K562 (cell line): Measurements from ENCODE around the gene THAP6. TPM values are rescaled to one million over a fixed set of nuclear protein-coding genes. Genes with fewer than 3 reads are reported as not detected.
"Not testable (repeated sequence)": the region's sequence is repeated elsewhere in the genome, so short reads cannot be mapped to it uniquely, and the experiment has no call there.

Experiments used
- ATAC-seq: fragments of 200-7000 bp; cut with Tn5 transposase; 3 replicates; pipeline ENCODE4 v1.9.1; 2020; ENCODE audit warnings: moderate library complexity
- BruUV-seq: library from RNA; stranded (reverse); fragments of 400-500 nt; replicated peaks from 2 replicates; lab custom pipeline; 2021; lab: Mats Ljungman, UMichigan
- CTCF ChIA-PET: fragments of 300-600 bp; formaldehyde crosslinking; extraction: SDS; loops from one replicate; lab custom pipeline; 2021; ENCODE audit warnings: low intra/inter-chr PET ratio; lab: Yijun Ruan, JAX
- POLR2A ChIA-PET: fragments of 300-600, 350-650 bp; sonication (Branson Sonifier 250); formaldehyde crosslinking; extraction: SDS; loops from one replicate; lab custom pipeline; 2021; ENCODE audit warnings: antibody characterized with exemption, inconsistent platforms; lab: Yijun Ruan, JAX
- DNase-seq, 4 experiments: peaks; one replicate each; pipeline versions ENCODE4 v3.0.0 to v3.0.0-alpha.2; 2011 to 2018; ENCODE audit warnings: low spot score in 3 of 4, mixed read lengths in 3 of 4; ENCODE audit errors: extremely low read depth in 1 of 4
- FAIRE-seq: peaks from 2 replicates; lab custom pipeline; 2011; peaks lifted over from hg19 to GRCh38; lab: Jason Lieb, UNC
- H2AFZ ChIP-seq: 2 replicates; pipeline ENCODE4 v1.6.0; 2011; ENCODE audit warnings: low read depth, low read length, control low read depth, inconsistent platforms
- H3K27ac ChIP-seq: fragments of 200-600 bp; 3 replicates; pipeline ENCODE4 v1.8.0; 2011; ENCODE audit warnings: low read depth, mild to moderate bottlenecking, control low read depth, inconsistent platforms, low read length, moderate library complexity, mixed read lengths; ENCODE audit errors: extremely low read depth
- H3K27me3 ChIP-seq, 2 experiments: fragments of 300-600 bp in 1 of 2; 2 replicates in 1 of 2; 3 replicates in 1 of 2; pipeline versions ENCODE4 v1.6.0 to v1.8.0; 2011; ENCODE audit warnings: inconsistent platforms in 2 of 2, low read length in 2 of 2, mild to moderate bottlenecking in 1 of 2, mixed read lengths in 1 of 2, moderate library complexity in 1 of 2; ENCODE audit not compliant: control insufficient read depth in 2 of 2, insufficient read depth in 2 of 2
- H3K36me3 ChIP-seq: fragments of 300-600 bp; 3 replicates; pipeline ENCODE4 v1.8.0; 2011; ENCODE audit warnings: mild to moderate bottlenecking, low read length, inconsistent platforms; ENCODE audit not compliant: control insufficient read depth, insufficient read depth
- H3K4me1 ChIP-seq, 2 experiments: fragments of 200-600 bp in 1 of 2; replicated peaks in 1 of 2; 2 replicates in 1 of 2; 3 replicates in 1 of 2; pipeline versions ENCODE4 v1.5.1 to v1.8.0; 2011; ENCODE audit warnings: inconsistent platforms in 2 of 2, low read length in 2 of 2, mild to moderate bottlenecking in 1 of 2, mixed read lengths in 1 of 2, moderate library complexity in 1 of 2; ENCODE audit not compliant: control insufficient read depth in 2 of 2, insufficient read depth in 2 of 2
- H3K4me2 ChIP-seq: 2 replicates; pipeline ENCODE4 v1.6.1; 2011; ENCODE audit warnings: low read length, control low read depth, inconsistent platforms, mixed read lengths; ENCODE audit not compliant: insufficient read depth
- H3K4me3 ChIP-seq: fragments of 200-600 bp; sonication (generic), shearing (Covaris generic); 2 replicates; pipeline ENCODE4 v1.5.1; 2016; ENCODE audit warnings: control low read depth, inconsistent platforms
- H3K79me2 ChIP-seq: fragments of 200-600 bp; 3 replicates; pipeline ENCODE4 v1.8.0; 2011; ENCODE audit warnings: low read length, inconsistent platforms; ENCODE audit not compliant: control insufficient read depth, insufficient read depth
- H3K9ac ChIP-seq, 2 experiments: 2 replicates each; pipeline versions ENCODE4 v1.6.0 to v1.6.1; 2011; ENCODE audit warnings: low read depth in 2 of 2, low read length in 2 of 2, control low read depth in 1 of 2, inconsistent platforms in 1 of 2, mild to moderate bottlenecking in 1 of 2, mixed read lengths in 1 of 2; ENCODE audit not compliant: insufficient read depth in 1 of 2
- H3K9me1 ChIP-seq: one replicate; pipeline ENCODE4 v1.6.0; 2011; ENCODE audit warnings: inconsistent platforms, mild to moderate bottlenecking, low read length, moderate library complexity; ENCODE audit not compliant: control insufficient read depth, insufficient read depth
- H3K9me3 ChIP-seq: replicated peaks from 2 replicates; pipeline ENCODE4 v1.5.1; 2011; ENCODE audit warnings: low read depth, low read length, inconsistent platforms; ENCODE audit not compliant: control insufficient read depth, insufficient read depth
- H4K20me1 ChIP-seq: replicated peaks from 2 replicates; pipeline ENCODE4 v1.6.1; 2011; ENCODE audit warnings: low read length, inconsistent platforms, mixed read lengths; ENCODE audit not compliant: control insufficient read depth, insufficient read depth
- ZBTB33 ChIP-seq: sonication (generic); formaldehyde crosslinking; IDR thresholded peaks from 2 replicates; pipeline ENCODE4 v1.8.1; 2023; ENCODE audit warnings: mild to moderate bottlenecking, missing genetic modification reagents
- ZNF431 ChIP-seq: sonication (generic); formaldehyde crosslinking; IDR thresholded peaks from 2 replicates; pipeline ENCODE4 v1.8.0; 2022; ENCODE audit warnings: mild to moderate bottlenecking, missing genetic modification reagents
- WGBS: fragments of 100-300 bp; shearing (Covaris generic); methylation state at CpG from one replicate; pipeline ENCODE4 v1.1.6; 2016; ENCODE audit warnings: low coverage, mixed read lengths; ENCODE audit not compliant: insufficient coverage; ENCODE audit errors: missing lambda C conversion rate; 5-methylcytosine and 5-hydroxymethylcytosine counted together
- in situ Hi-C: fragments of 300-500 bp; cut with MboI; formaldehyde crosslinking; loops from 4 replicates; pipeline ENCODE4 v1.15.0; 2018; ENCODE audit warnings: inconsistent platforms, mixed read lengths
- intact Hi-C: fragments of 100-400 bp; cut with micrococcal nuclease; formaldehyde crosslinking; loops from 2 replicates; pipeline ENCODE4 v1.14.2; 2022
- polyA plus RNA-seq, 8 experiments: library from polyadenylated mRNA; depleted of rRNA in 4 of 8; stranded (reverse) in 5 of 8; unstranded in 3 of 8; fragments of >200 nt; fragmentation: Nextera tagmentation in 2 of 8; fragmentation: Illumina TruSeq in 1 of 8; extraction: Ambion mirVana in 2 of 8; extraction: Trizol in 1 of 8; gene quantifications; 2 replicates each; pipeline versions ENCODE4 v1.2.1 to v1.2.3, GENCODE V29; 2011 to 2014; ENCODE audit warnings: inconsistent platforms in 1 of 8, missing spikeins in 1 of 8
- total RNA-seq, 7 experiments: library from RNA; depleted of rRNA in 6 of 7; stranded (reverse); fragments of >200 nt in 6 of 7; fragmentation: Illumina TruSeq in 2 of 7; extraction: Trizol in 2 of 7; gene quantifications; 2 replicates each; pipeline versions ENCODE4 v1.2.1 to v1.2.3, GENCODE V29; 2011 to 2021; ENCODE audit warnings: low replicate concordance in 1 of 7

Gene THAP6
- total and polyA plus RNA-seq, 9 of the 15 experiments (the other 6 are each of a cell fraction or from before 2014, with no cell fraction given): 8.9 to 30.4 (median 17.3) TPM

- WGBS: 79% methylated on average over 7 of the region's 7 CpGs
- H3K9me1 ChIP-seq, H3K27me3 ChIP-seq, CTCF ChIA-PET, BruUV-seq, FAIRE-seq, H3K79me2 ChIP-seq, H3K9me3 ChIP-seq, in situ Hi-C loops, intact Hi-C loops, H3K9ac ChIP-seq, ATAC-seq, H3K27ac ChIP-seq, H3K4me2 ChIP-seq, H2AFZ ChIP-seq, H3K4me1 ChIP-seq, DNase-seq, H3K4me3 ChIP-seq, H4K20me1 ChIP-seq: not testable (repeated sequence)
- POLR2A ChIA-PET: interaction anchor here (0.6 to 0.8 kb wide), 3 partner anchors 16 to 565 kb away, joined by 3 read pairs; no protein-coding TSS in a partner anchor
- TF ChIP-seq ZNF431 (peak; percentile 94), ZBTB33 (CRISPR knock-in tag) (peak; percentile 73)
- peaks cover 46% of the 10 kb centered on the region for H3K36me3 ChIP-seq
Measured at GRCh38 chr4:75531536-75532143, 17.4 kb downstream of the THAP6 start.
